ENCODE data around the gene LAMB4. TPM values are rescaled to one million over a fixed set of nuclear protein-coding genes. Genes with fewer than 3 reads are reported as not detected.

The LAMB4 gene
- total RNA-seq, 4 donors from 2014 or later: 0.15 to 8.1 (median 1.7) TPM

- no peak for DNase-seq
- H3K27ac ChIP-seq: peak overlapping the region in 1 of 3 donors; percentile 20
- peaks cover 0 to 8% of the 10 kb centered on the region in 2 donors for H3K4me1 ChIP-seq
- intact Hi-C loops (cut with DNase I): no loop called here
- no peaks in the 10 kb centered on the region for H3K27me3 ChIP-seq
- TF ChIP-seq CTCF (IDR thresholded peaks at IDR 0.05) (no peak), POLR2A (IDR thresholded peaks at IDR 0.05) (no peak)
- no peaks in the 10 kb centered on the region for H3K9me3 ChIP-seq
- peaks cover 27 to 28% of the 10 kb centered on the region in 2 donors for H3K36me3 ChIP-seq
- H3K4me3 ChIP-seq (replicated peaks in 1 of 3): no peak overlapping the region
These were observed 156.3 kb downstream of the LAMB4 start for GRCh38 chr7:107973861-107974260.

Small RNAs within 50 kb of the gene (small RNA-seq; reads per million reads assigned to genes)
- not detected for gene RF00012

Other genes with a start within 250 kb of the LAMB4 start
- gene DLD, start 239.2 kb downstream of the LAMB4 start, total RNA-seq: 100 to 1,000 TPM; 108 to 343 (median 213) TPM
- 100 to 1,000 TPM; 103 to 112 (median 106) TPM for gene LAMB1, start 127.2 kb downstream of the LAMB4 start, total RNA-seq